ENCODE measurements around the gene LAMTOR4.

LAMTOR4 gene

GRCh38 chr7:100105534-100105933 lies 43.2 kb upstream of the LAMTOR4 start:
- no peak for TF ChIP-seq CTCF (IDR thresholded peaks at IDR 0.05; ENCODE audit: control extremely low read depth, extremely low read depth, low read depth, missing control alignments)
- ChIA-PET CTCF (interaction anchor here (1.9 kb wide), 1 partner anchor 9 kb away, joined by 9 read pairs; no protein-coding TSS in a partner anchor), POLR2A (interaction anchor here (0.9 kb wide), 1 partner anchor 19 kb away, joined by 4 read pairs; no protein-coding TSS in a partner anchor)
- DNase-seq (ENCODE audit: extremely low spot score): no peak

GRCh38 chr7:100106633-100107032 lies 42.1 kb upstream of the LAMTOR4 start:
- ChIA-PET POLR2A (interaction anchor here (0.6 kb wide), 1 partner anchor 568 kb away, joined by 12 read pairs; no protein-coding TSS in a partner anchor), CTCF (no interaction called here)
- DNase-seq (ENCODE audit: extremely low spot score): no peak
- no peak for TF ChIP-seq CTCF (IDR thresholded peaks at IDR 0.05; ENCODE audit: control extremely low read depth, extremely low read depth, low read depth, missing control alignments)

- ChIA-PET CTCF (no interaction called here), POLR2A (no interaction called here)
- no peak for DNase-seq (ENCODE audit: extremely low spot score)
- no peak for TF ChIP-seq CTCF (IDR thresholded peaks at IDR 0.05; ENCODE audit: control extremely low read depth, extremely low read depth, low read depth, missing control alignments)
Observed at GRCh38 chr7:100107125-100107737, 41.5 kb upstream of the LAMTOR4 start.

- DNase-seq (ENCODE audit: extremely low spot score): no peak
- ChIA-PET CTCF (no interaction called here), POLR2A (no interaction called here)
- no peak for TF ChIP-seq CTCF (IDR thresholded peaks at IDR 0.05; ENCODE audit: control extremely low read depth, extremely low read depth, low read depth, missing control alignments)
Observed at GRCh38 chr7:100107890-100108289, 40.8 kb upstream of the LAMTOR4 start.

GRCh38 chr7:100109521-100110163 lies 39.1 kb upstream of the LAMTOR4 start:
- no peak for DNase-seq (ENCODE audit: extremely low spot score)
- POLR2A ChIA-PET: interaction anchor here (0.6 kb wide), 1 partner anchor 80 kb away, joined by 3 read pairs; no protein-coding TSS in a partner anchor
- CTCF ChIA-PET: no interaction called here
- TF ChIP-seq CTCF (IDR thresholded peaks at IDR 0.05; ENCODE audit: control extremely low read depth, extremely low read depth, low read depth, missing control alignments): no peak

GRCh38 chr7:100111156-100111555 lies 37.6 kb upstream of the LAMTOR4 start:
- DNase-seq (ENCODE audit: extremely low spot score): no peak
- no peak for TF ChIP-seq CTCF (IDR thresholded peaks at IDR 0.05; ENCODE audit: control extremely low read depth, extremely low read depth, low read depth, missing control alignments)
- ChIA-PET CTCF (interaction anchor here (0.8 to 2.7 kb wide), 3 partner anchors 9 to 20 kb away, joined by 3 to 14 read pairs (median 3); partner anchors contain the start of genes AP4M1 and MCM7), POLR2A (no interaction called here)

Measured in GM10248 (cell line).